Measurements from ENCODE around the gene CHEK2.
"Not testable (repeated sequence)": the region's sequence is repeated elsewhere in the genome, so short reads cannot be mapped to it uniquely, and the experiment has no call there.

Gene CHEK2

DNA sequence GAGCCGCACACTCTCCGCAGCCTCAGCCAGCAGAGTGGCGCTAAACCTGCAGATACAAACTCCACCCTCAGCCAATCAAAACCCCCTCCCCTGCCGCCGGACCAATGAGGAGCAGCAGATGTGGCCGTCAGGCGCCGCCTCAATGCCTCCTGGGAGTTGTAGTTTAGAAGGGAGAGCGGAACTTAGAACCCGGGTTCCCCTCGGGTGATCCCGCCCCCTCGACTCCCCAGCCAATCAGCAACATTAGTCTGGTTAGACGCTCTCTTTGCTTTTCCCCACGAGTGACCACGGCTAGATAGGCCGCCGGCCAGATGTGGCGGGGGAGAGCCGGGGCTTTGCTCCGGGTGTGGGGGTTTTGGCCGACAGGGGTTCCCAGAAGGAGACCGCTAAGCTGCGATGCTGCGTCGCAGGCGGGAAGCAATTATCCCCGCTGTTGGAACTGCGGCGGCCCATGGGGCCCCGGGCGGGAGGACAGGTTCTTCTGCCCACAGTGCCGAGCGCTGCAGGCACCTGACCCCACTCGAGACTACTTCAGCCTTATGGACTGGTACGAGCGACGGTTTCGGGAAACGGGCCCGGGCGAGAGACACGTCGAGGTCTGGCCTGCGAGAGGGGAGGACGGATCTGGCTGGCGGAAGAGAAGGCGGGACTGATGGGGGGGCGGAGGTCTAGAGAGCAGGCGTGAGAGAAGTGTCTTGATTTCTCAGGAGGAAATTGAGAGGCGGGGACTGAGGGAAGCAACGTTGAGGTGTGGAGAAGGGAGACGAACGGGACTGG, at the start of gene CHEK2, which contains the start of gene HSCB:
Gene CHEK2 (minus strand): TSS at position 36 of the 777 bp plus-strand sequence. CDS start 7,099 bp downstream, outside the sequence.
Gene HSCB (plus strand): TSS at position 255 of the 777 bp plus-strand sequence. CDS start 57 bp downstream, at position 312.
- peak; percentile 74 for DNase-seq (ENCODE audit: low read depth)

DNA sequence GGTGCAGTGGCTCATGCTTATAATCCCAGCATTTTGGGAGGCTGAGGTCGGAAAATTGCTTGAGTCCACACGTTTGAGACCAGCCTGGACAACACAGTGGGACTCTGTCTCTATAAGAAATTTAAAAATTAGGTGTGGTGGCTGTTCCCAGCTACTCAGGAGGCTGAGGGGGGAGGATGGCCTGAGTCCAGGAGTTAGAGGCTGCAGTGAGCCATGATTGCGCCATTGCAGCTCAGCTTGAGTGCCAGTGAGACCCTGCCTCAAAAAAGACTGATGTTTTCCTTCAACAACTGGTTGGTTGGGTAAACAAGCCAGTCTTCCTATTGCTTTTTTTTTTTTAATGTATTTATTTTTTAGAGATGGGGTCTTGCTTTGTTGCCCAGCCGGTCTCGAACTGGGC, 49.5 kb upstream of the CHEK2 start:
- no peak for DNase-seq (ENCODE audit: low read depth)

DNA sequence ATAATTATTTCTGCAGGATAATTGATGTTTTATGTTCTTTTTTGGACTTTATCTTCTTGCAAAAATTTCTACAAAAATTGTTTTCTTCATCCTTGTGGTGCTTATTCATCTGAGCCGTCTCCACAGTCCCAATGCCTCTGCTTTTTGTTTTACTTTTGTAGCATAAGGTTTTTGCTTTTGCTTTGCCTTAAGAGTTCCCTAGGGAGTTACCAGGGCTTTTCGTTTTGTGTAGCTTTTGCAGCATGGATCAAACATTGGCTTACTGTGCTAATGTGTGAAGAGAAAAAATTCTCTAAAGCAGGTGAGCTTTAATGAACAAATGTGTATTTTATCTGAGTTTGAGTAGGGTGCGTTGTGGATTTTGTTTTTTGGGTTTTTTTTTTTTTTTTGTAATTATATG, 47.0 kb upstream of the CHEK2 start:
- no peak for DNase-seq (ENCODE audit: low read depth)

DNA sequence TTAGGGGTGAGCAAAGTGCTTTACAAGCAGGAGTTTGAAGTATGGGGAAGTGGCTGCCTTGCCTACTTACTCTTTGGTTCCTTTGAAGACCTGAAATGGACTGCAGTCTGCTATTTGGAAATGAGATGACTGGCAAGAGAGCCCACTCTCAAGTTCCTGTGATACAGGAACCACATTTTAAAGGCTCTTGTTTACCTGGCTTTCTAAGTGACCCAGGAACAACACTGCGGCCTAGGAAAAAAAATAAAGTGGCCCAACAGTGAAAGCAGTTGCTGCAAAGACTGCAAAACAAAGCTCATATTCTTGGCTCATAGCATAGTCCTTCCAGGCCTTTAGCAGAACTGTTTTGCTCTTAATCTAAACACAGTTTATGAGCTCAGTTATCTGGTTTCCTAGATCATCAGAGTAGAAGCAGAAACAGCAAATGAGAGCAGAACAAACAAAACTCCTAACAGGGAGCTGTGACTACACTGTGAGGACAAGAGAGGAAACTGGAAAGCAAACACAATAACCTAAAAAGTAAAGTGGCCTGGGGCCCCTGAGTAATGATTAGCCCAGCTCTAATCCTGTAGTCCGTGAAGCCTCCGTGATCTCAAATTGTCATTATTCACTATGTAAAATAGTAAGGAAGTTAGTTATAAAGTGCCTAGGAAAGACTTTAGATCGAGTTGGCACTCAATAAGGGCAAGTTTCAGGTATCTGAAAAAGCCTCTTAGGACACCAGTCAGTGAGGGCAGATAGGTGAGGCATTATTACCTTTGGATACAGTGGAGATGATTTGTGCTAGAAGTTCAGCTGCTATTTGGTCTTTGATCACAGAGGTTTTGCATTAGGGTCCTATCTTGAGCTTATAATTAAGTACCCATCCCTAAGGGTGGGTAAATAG, 42.4 kb upstream of the CHEK2 start:
- no peak for DNase-seq (ENCODE audit: low read depth)

DNA sequence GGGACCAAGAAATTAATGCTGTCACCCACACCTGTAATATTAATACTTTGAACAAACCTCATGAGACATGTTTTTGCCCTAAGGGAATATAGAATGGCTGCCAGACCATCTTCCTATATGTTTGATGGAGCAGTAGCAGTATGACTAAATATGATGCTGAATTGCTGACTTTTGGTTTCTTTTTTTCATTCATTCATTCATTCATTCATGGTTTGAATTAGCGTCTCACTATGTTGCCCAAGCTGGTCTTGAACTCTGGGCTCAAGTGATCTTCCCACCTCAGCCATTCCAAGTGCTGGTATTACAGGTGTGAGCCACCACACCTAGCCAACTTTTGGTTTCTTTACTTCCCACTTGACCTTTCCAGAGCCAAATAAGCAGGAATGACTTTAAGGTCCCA, 38.7 kb upstream of the CHEK2 start:
- no peak for DNase-seq (ENCODE audit: low read depth)

DNA sequence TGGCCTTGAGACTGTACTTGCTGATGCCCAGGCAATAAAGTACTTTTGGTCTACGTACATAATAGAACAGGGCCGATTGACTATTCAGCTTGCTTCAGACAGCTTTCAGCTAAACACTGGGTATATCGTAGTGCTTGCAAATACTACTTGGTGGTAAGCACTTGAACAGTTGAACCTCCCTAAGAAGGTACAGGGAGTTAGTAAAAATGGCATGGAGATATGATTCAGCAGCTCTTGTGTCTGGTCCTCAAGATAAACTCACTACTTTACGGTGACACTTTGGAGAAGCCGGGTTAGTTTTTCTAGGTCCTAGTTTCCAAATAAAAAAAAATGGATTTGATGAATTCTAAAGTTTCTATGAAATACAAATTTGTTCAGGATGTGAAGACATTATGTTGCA, 38.2 kb upstream of the CHEK2 start:
- no peak for DNase-seq (ENCODE audit: low read depth)

DNA sequence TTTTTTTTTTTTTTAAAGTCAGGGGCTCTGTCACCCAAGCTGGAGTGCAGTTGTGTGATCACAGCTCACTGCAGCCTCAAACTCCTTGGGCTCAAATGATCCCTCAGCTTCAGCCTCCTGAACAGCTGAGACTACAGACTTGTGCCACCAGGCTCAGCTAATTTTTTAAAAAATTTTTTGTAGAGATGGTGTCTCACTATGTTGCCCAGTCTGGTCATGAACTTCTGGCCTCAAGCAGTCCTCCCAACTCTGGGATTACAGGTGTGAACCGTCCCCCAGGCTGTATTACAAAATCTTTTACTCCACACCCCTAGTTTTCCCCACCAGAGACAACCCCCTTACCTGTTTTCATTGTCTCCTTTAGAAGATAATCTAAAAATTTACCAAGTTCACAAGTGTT, 32.8 kb upstream of the CHEK2 start:
- DNase-seq (ENCODE audit: low read depth), result no peak

DNA sequence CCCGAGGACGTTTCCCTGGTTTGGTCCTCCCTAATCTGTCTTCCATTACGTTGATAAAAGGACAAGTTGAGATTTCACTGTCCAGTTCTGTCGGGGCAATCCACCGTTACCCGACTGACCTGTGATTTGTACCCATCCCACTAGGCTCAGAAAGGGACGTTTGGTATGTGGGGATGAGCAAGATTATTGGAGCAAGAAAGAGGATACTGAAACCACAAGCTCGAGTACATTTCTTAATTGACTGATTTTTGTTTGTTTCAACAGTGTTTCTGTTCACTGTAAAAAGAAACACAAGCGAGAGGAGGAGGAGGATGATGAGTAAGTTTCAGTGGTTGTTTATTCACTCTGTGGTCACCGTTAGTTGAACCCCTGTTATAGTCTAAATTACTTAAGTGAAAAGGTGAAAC, 31.8 kb upstream of the CHEK2 start:
- no peak for DNase-seq (ENCODE audit: low read depth)

DNA sequence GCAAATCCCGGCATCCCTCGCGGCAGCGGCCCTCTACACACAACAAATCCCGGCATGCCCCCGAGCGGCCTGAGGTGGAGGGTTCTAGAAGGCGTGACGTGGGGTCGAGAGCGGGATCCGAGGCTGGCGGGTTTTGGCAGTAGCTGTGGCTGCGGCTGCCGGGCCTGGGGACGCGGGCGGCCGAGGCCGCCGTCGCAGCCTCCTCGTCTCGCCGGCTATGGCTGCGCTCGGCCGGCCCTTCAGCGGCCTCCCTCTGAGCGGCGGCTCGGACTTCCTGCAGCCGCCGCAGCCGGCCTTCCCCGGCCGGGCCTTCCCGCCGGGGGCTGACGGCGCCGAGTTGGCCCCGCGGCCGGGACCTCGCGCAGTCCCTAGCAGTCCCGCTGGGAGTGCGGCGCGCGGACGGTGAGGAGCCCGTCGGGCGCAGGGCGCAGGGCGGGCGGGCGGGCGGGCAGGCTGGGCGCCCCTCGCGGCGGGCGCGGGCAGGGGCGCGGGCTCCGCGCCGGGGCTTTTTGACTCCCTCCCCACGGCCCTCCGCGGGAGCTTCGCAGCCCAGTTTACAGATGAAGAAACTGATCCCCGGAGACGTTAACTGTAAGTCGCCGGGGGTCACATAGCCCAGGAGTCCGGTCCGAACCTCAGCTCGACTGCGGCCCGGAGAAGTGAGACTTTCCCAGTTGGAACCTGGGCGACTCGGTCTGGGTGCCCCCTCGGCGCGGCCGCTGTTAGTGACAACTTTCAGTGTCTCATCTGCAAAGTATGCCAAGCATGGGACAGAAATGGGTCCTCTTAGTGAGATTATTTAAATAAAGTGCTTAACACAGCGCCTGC, 31.2 kb upstream of the CHEK2 start, which contains the start of gene CCDC117:
Gene CCDC117 (plus strand): TSS at position 63 of the 828 bp plus-strand sequence. CDS start 155 bp downstream, at position 218.
- peak; percentile 61 for DNase-seq (ENCODE audit: low read depth)

DNA sequence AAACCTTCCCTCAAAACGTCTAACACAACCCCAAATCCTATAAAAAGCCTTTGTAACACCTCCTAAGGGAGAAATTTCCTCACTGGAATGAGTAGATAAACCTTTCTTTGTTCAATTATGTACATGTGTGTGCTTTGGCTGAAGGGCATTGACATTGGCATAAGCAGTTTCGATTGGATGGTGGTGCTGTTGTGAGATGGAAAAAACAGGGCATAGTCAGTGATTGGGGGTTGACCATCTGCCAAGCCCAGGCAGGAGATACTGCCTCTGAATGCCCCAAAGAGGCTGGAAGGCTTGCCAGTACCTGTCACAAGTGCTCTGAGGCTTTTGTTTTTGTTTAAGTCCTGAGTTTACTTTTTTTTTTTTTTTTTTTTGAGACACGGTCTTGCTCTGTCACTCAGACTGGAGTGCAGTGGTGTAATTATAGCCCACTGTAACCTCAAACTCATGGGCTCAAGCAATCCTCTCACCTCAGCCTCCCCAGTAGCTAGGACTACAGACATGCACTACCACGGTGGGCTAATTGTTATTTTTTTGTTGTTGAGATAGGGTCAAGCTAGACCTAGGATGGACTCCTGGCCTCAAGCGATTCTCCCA, 29.7 kb upstream of the CHEK2 start:
- no peak for DNase-seq (ENCODE audit: low read depth)

DNA sequence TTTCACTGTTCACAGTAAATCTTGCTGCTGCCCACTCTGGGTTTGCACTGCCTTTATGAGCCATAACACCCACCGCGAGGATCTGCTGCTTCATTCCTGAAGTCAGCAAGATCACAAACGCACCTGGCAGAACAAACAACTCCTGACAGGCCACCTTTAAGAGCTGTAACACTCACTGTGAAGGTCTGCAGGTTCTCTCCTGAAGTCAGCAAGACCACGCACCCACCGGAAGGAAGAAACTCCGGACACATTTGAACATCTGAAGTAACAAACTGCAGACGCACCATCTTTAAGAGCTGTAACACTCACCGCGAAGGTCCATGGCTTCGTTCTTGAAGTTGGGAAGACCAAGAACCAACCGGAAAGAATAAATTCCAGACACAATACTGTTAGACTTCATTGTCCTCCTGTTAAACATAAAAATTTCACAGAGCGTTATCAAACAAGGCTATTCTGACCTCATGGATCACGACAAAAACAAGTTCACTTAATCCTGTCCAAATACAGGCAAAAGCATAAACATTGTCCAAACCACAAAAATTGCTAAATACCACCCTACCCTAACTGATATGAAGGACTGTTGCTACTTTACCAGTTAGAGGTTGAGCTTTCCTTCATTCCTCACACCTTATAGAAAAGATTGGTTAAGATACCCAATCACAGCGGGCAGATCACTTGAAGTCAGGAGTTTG, 27.9 kb upstream of the CHEK2 start:
- DNase-seq (ENCODE audit: low read depth), result no peak

DNA sequence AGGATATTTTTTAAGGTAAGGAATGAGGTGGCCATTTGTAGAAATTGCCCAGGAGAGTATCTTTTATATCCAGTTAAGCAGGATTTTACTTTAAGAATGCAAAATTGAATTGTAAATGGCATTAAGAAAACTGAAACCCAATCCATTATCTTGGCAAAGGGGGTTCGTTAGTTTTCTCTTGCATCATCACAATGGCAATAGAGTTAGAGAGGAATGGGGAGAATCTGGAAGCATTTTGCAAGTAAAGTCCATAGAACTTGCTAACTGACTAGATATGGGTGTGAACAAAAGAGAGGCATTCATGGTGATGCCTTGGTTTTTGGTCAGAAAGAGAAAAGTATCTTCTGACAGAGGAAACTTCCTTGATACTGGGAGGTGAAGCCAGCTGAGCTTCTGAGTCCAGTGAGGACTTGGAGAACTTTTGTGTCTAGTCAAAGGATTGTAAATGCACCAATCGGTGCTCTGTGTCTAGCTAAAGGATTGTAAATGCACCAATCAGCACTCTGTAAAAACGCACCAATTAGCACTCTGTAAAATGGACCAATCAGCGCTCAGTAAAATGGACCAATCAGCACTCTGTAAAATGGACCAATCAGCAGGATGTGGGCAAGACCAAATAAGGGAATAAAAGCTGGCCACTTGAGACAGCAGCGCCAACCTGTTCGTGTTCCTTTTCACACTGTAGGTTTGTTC, 27.2 kb upstream of the CHEK2 start:
- DNase-seq (ENCODE audit: low read depth), result no peak

DNA sequence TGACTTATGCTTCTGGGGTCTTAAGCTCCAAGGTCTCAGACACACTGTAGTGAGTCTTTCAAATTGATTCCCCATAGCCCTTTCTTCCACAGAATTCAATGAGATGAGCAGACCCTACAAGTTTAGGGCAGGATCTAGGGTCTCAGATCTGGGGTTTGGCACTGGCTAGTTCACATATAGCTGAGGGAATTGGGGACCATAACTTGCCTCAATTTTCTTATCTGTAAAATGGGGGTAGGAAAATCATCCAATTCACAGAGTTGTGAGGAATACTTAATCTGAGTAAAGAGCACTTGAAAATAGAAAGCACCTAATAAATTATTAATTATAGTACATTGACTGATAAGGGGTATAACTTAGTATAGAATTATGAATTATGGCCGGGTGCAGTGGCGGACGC, 25.0 kb upstream of the CHEK2 start:
- DNase-seq (ENCODE audit: low read depth), result no peak

DNA sequence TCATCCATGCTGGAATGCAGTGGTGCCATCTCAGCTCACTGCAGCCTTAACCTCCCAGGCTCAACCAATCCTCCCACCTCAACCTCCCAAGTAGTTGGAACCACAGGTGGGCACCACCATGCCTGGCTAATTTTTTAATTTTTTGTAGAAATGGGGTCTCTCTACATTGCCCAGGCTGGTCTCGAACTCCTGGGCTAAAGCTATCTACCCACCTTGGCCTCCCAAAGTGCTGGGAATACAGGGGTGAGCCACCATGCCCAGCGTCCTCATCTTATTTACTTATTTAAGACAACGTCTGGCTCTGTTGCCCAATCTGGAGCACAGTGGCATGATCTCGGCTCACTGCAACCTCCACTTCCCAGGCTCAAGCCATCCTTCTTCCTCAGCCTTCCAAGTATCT, 20.4 kb upstream of the CHEK2 start:
- DNase-seq (ENCODE audit: low read depth), result not testable (repeated sequence)

DNA sequence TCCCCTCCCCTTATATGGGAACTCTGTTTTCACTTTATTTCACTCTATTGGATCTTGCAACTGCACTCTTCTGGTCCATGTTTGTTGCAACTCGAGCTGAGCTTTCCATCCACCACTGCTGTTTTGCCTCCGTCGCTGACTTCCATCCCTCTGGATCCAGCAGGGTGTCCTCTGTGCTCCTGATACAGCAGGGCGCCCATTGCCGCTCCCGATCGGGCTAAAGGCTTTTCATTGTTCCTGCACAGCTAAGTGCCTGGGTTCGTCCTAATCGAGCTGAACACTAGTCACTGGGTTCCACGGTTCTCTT, 19.8 kb upstream of the CHEK2 start:
- no peak for DNase-seq (ENCODE audit: low read depth)

DNA sequence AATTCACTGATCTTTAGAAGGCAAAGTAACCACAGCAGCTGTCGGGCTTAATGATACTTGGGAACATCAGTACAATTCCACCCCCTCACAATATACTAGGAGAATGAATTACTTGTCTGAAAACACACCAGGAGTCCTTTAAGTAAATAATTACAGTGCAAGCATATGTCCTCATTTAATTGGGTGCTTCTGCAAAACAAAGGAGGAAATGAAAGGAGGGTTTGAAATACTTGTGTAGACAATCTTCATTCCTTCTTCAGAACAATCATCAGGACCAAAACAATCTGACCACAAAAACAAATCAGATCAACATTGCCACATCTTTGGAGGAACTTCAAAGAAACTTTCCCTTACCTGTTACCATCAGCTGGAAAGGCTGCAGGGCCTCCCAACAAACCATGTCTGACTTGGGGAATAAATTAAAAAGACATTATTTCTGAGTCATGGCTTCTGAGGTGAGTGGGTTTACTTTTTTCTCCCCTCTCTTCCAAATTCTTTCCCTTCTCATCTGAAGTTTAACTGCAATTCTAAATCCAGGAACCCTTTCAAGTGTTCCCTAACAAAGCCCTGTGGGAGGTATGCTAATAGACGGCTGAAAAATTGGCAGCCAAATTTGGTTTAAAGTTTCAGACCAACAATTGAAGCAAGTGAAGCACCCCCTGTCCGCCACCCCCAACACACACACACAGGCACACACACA, 18.4 kb upstream of the CHEK2 start:
- no peak for DNase-seq (ENCODE audit: low read depth)

DNA sequence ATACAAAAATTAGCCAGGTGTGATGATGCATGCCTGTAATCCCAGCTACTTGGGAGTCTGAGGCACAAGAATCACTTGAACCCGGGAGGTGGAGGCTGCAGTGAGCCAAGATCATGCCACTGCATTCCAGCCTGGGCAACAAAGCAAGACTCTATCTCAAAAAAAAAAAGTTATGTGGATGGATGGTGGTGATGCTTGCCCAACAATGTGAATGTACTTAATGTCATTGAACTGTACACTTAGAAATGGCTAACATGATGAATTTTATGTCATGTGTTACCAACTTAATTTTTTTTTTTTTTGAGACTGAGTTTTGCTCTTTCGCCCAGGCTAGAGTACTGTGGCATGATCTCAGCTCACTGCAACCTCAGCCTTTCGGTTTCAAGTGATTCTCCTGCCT, 12.9 kb upstream of the CHEK2 start:
- DNase-seq (ENCODE audit: low read depth), result not testable (repeated sequence)

DNA sequence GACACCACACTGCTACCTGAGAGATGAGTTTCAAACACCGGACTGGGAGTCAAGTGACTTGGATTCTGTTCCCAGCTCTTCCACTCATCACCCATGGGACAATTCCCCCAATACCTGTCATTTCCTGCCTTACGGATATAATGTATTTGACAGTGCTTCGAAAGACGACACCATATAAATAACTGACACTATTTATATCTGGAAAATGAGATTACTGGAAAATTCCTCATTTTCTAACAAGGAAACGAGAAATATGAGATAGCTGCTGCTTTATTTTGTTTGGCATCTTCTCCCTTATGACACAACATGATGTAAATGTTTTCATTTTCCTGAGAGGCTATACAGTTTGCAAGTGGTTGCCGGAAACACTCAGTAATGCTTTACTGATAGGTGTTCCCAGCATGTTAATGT, 8.9 kb upstream of the CHEK2 start:
- DNase-seq (ENCODE audit: low read depth), result no peak

DNA sequence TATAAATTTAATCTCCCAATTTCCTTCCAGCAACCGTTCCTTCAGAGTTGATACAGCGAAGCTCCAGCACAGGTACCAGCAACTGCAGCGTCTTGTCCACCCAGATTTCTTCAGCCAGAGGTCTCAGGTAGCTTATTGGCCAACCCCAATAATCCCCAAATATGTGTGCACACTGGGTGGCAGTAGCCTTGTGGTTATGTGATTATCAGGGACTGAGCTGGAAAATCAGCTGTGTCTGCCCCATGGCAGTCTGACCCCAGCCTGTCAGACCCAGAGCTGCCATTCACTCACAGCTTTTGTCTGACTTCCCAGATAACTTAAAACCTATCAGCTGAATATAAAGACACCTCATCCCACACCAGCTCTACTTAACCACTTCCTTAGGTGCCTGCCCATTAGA, 2.2 kb upstream of the CHEK2 start:
- DNase-seq (ENCODE audit: low read depth), result no peak

DNA sequence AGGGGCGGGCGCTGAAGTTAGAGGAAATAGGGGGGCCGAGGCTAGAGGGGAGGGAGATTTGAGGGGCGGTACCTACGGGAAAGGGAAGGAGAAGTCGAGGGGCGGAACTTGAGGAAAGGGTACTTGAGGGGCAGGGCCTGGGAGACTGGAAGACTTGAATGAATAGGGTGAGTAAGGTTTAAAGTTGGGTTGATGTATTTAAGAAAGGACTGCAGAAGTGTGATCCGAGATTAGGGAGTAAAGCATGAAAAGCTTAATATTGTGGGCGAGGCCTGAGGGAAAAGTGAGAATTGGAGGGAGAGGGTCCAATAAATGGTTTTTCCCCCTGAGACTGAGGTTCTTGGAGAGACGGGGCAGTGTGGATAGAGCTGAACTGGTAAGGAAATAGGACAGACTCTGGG, 942 bp upstream of the CHEK2 start:
- DNase-seq (ENCODE audit: low read depth), result no peak

Data from stimulated activated CD8-positive, alpha-beta memory T cell treated with anti-CD3 and anti-CD28 coated beads, Interleukin-15, amount 100 ng/mL, for 24 hours (primary cell).